A673 (cell line): ENCODE data around the gene ZSCAN5A. TPM values are rescaled to one million over a fixed set of nuclear protein-coding genes. Genes with fewer than 3 reads are reported as not detected.

Source experiments
- BruUV-seq: library from RNA; stranded (reverse); fragments of 400-500 nt; replicated peaks from 2 replicates; lab custom pipeline; 2021; lab: Mats Ljungman, UMichigan
- CTCF ChIA-PET: fragments of 300-600 bp; sonication (Branson Sonifier 250); formaldehyde crosslinking; loops from one replicate; lab custom pipeline; 2022; ENCODE audit warnings: antibody characterized with exemption; lab: Charles Lee
- POLR2A ChIA-PET: fragments of 300-600 bp; sonication (Branson Sonifier 250); formaldehyde crosslinking; loops from one replicate; lab custom pipeline; 2022; ENCODE audit warnings: antibody characterized with exemption; ENCODE audit not compliant: low non-redundant PET; lab: Charles Lee
- DNase-seq: peaks from one replicate; pipeline ENCODE4 v3.0.0-alpha.2; 2015; ENCODE audit warnings: low spot score
- H3K27ac ChIP-seq: fragments of 200-600 bp; sonication (generic); 2 replicates; pipeline ENCODE4 v1.5.1; 2016; ENCODE audit warnings: mixed run types, low read depth, mild to moderate bottlenecking, mixed read lengths, antibody characterized with exemption, low read length; ENCODE audit not compliant: poor library complexity, severe bottlenecking
- H3K27me3 ChIP-seq: fragments of 200-600 bp; sonication (generic); replicated peaks from 2 replicates; pipeline ENCODE4 v1.6.1; 2017; ENCODE audit warnings: mixed run types, low read depth, mild to moderate bottlenecking, mixed read lengths, antibody characterized with exemption, low read length; ENCODE audit not compliant: insufficient read depth, poor library complexity
- H3K36me3 ChIP-seq: fragments of 200-600 bp; sonication (generic); 2 replicates; pipeline ENCODE4 v1.6.1; 2016; ENCODE audit warnings: mixed run types, mild to moderate bottlenecking, mixed read lengths, antibody characterized with exemption, low read length; ENCODE audit not compliant: insufficient read depth, poor library complexity, severe bottlenecking
- H3K4me1 ChIP-seq: fragments of 200-600 bp; sonication (generic); 2 replicates; pipeline ENCODE4 v1.6.1; 2017; ENCODE audit warnings: mixed run types, mild to moderate bottlenecking, mixed read lengths, antibody characterized with exemption, low read length; ENCODE audit not compliant: insufficient read depth, poor library complexity, severe bottlenecking
- H3K4me3 ChIP-seq: fragments of 200-600 bp; sonication (generic); 2 replicates; pipeline ENCODE4 v1.5.1; 2016; ENCODE audit warnings: low read depth, mixed run types, mild to moderate bottlenecking, mixed read lengths, low read length; ENCODE audit not compliant: poor library complexity, severe bottlenecking
- H3K9me3 ChIP-seq: fragments of 200-600 bp; sonication (generic); 2 replicates; pipeline ENCODE4 v1.6.1; 2016; ENCODE audit warnings: mixed run types, low read depth, mild to moderate bottlenecking, mixed read lengths, antibody characterized with exemption, low read length; ENCODE audit not compliant: poor library complexity, severe bottlenecking
- EZH2 ChIP-seq: fragments of 200-600 bp; sonication (generic); IDR thresholded peaks from 2 replicates; pipeline ENCODE4 v1.6.1; 2017; ENCODE audit warnings: borderline replicate concordance, low read depth, mild to moderate bottlenecking, mixed read lengths, antibody characterized with exemption, low read length; ENCODE audit not compliant: poor library complexity, severe bottlenecking
- intact Hi-C: fragments of 100-400 bp; cut with micrococcal nuclease; formaldehyde crosslinking; loops from one replicate; pipeline ENCODE4 v1.10.0; 2022; ENCODE audit not compliant: unreplicated experiment
- total RNA-seq: library from RNA; stranded (reverse); gene quantifications from 2 replicates; pipeline ENCODE4 v1.2.3, GENCODE V29; 2021

ZSCAN5A gene
- total RNA-seq, 1 experiment from 2014 or later: 18.8 TPM

GRCh38 chr19:56174086-56174485 is 140.6 kb downstream of the ZSCAN5A start:
- no peaks in the 10 kb centered on the region for H3K9me3 ChIP-seq
- no peak overlapping the region for H3K27ac ChIP-seq
- no TSS peak for BruUV-seq
- no peaks in the 10 kb centered on the region for H3K36me3 ChIP-seq
- CTCF ChIA-PET: no interaction called here
- no peak for DNase-seq
- H3K4me3 ChIP-seq: no peak overlapping the region
- POLR2A ChIA-PET: no interaction called here
- no peak for TF ChIP-seq EZH2
- H3K4me1 ChIP-seq: no peaks in the 10 kb centered on the region
- H3K27me3 ChIP-seq: peaks cover 14% of the 10 kb centered on the region
- intact Hi-C loops: no loop called here

Other genes with a start within 250 kb of the ZSCAN5A start
- 48.6 and 51.0 TPM in 2 replicates for gene ZNF787, start 193.5 kb downstream of the ZSCAN5A start, total RNA-seq
- gene ZNF444, start 173.6 kb downstream of the ZSCAN5A start, total RNA-seq: 44.2 and 45.3 TPM in 2 replicates
- gene GALP, start 138.8 kb downstream of the ZSCAN5A start, total RNA-seq: not detected in 2 replicates
- not detected in 2 replicates for gene ZSCAN5B, start 117.1 kb downstream of the ZSCAN5A start, total RNA-seq
- gene ZSCAN5C, start 112.6 kb downstream of the ZSCAN5A start, total RNA-seq: not detected in 2 replicates
- not detected in 2 replicates for gene EDDM13, start 42.1 kb downstream of the ZSCAN5A start, total RNA-seq
- 2.7 and 3.0 TPM in 2 replicates for gene ZNF582, start 78.7 kb upstream of the ZSCAN5A start, total RNA-seq
- 4.5 and 6.3 TPM in 2 replicates for gene ZNF583, start 89.5 kb upstream of the ZSCAN5A start, total RNA-seq
- gene ZNF667, start 162.5 kb upstream of the ZSCAN5A start, total RNA-seq: 3.9 and 7.8 TPM in 2 replicates
- 1.6 and 2.9 TPM in 2 replicates for gene ZNF471, start 193.0 kb upstream of the ZSCAN5A start, total RNA-seq
- 7.4 and 8.6 TPM in 2 replicates for gene ZFP28, start 224.1 kb upstream of the ZSCAN5A start, total RNA-seq